ENCODE results near the gene ACAD10. TPM values are rescaled to one million over a fixed set of nuclear protein-coding genes. Genes with fewer than 3 reads are reported as not detected.

ACAD10 gene
- total RNA-seq, 2 experiments from 2014 or later: 24.5 to 28.8 TPM

- H3K9me3 Mint-ChIP-seq: no peaks in the 10 kb centered on the region
- peaks cover 23% of the 10 kb centered on the region for H3K27me3 Mint-ChIP-seq
- CTCF ChIA-PET: no interaction called here
Measured at GRCh38 chr12:111766608-111767361, 80.9 kb downstream of the ACAD10 start, which contains the start of gene ALDH2. Gene ALDH2, plus strand, starts transcription at chr12:111766933. Its CDS starts 50 bp downstream, at chr12:111766983.

GRCh38 chr12:111767362-111768158, 81.7 kb downstream of the ACAD10 start:
- ChIA-PET POLR2A (interaction anchor here (0.5 to 1.0 kb wide), 3 partner anchors 9 to 160 kb away, joined by 3 to 5 read pairs (median 3); no protein-coding TSS in a partner anchor), CTCF (interaction anchor here (1.3 kb wide), 1 partner anchor 45 kb away, joined by 12 read pairs; no protein-coding TSS in a partner anchor)
- H3K9me3 Mint-ChIP-seq: no peaks in the 10 kb centered on the region
- TF ChIP-seq, protein P1, sequence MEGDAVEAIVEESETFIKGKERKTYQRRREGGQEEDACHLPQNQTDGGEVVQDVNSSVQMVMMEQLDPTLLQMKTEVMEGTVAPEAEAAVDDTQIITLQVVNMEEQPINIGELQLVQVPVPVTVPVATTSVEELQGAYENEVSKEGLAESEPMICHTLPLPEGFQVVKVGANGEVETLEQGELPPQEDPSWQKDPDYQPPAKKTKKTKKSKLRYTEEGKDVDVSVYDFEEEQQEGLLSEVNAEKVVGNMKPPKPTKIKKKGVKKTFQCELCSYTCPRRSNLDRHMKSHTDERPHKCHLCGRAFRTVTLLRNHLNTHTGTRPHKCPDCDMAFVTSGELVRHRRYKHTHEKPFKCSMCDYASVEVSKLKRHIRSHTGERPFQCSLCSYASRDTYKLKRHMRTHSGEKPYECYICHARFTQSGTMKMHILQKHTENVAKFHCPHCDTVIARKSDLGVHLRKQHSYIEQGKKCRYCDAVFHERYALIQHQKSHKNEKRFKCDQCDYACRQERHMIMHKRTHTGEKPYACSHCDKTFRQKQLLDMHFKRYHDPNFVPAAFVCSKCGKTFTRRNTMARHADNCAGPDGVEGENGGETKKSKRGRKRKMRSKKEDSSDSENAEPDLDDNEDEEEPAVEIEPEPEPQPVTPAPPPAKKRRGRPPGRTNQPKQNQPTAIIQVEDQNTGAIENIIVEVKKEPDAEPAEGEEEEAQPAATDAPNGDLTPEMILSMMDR (IDR thresholded peaks at IDR 0.05): no peak
- intact Hi-C loops (cut with micrococcal nuclease): no loop called here
- H3K27me3 Mint-ChIP-seq: peaks cover 22% of the 10 kb centered on the region
- H3K4me1 Mint-ChIP-seq (ENCODE audit: low read depth): peaks cover 12% of the 10 kb centered on the region
- H3K4me3 Mint-ChIP-seq: peak overlapping the region; percentile 65
- H3K36me3 Mint-ChIP-seq (ENCODE audit: low read depth): no peaks in the 10 kb centered on the region
- DNase-seq (no peak), ATAC-seq (no peak)
- H3K27ac Mint-ChIP-seq: no peak overlapping the region

More at GRCh38 chr12:111766608-111767361, 80.9 kb downstream of the ACAD10 start, which contains the start of gene ALDH2:
- Mint-ChIP-seq H3K4me1 (ENCODE audit: low read depth) (peaks cover 12% of the 10 kb centered on the region), H3K4me3 (peak within 1 kb of the TSS; percentile 73), H3K27ac (peak within 1 kb of the TSS; percentile 35), H3K36me3 (ENCODE audit: low read depth) (no peaks in the 10 kb centered on the region)
- POLR2A ChIA-PET: no interaction called here
- ATAC-seq (peak; percentile 70), DNase-seq (peak; percentile 41)
- intact Hi-C loops (cut with micrococcal nuclease): no loop called here
- TF ChIP-seq, protein P1 (IDR thresholded peaks at IDR 0.05): no peak

- H3K27ac Mint-ChIP-seq: no peak overlapping the region
- DNase-seq (no peak), ATAC-seq (no peak)
- intact Hi-C loops (cut with micrococcal nuclease): no loop called here
- TF ChIP-seq, protein P1 (IDR thresholded peaks at IDR 0.05): no peak
- H3K36me3 Mint-ChIP-seq (ENCODE audit: low read depth): no peaks in the 10 kb centered on the region
- POLR2A ChIA-PET: interaction anchor here (0.5 to 1.0 kb wide), 2 partner anchors 9 to 161 kb away, joined by 3 read pairs; no protein-coding TSS in a partner anchor
- H3K4me1 Mint-ChIP-seq (ENCODE audit: low read depth): peaks cover 12% of the 10 kb centered on the region
- no peak overlapping the region for H3K4me3 Mint-ChIP-seq
- CTCF ChIA-PET: interaction anchor here (1.3 kb wide), 1 partner anchor 44 kb away, joined by 12 read pairs; no protein-coding TSS in a partner anchor
- no peaks in the 10 kb centered on the region for H3K9me3 Mint-ChIP-seq
- H3K27me3 Mint-ChIP-seq: peaks cover 22% of the 10 kb centered on the region
Measured at GRCh38 chr12:111768159-111768895, 82.5 kb downstream of the ACAD10 start.

GRCh38 chr12:111769599-111769998, 83.7 kb downstream of the ACAD10 start:
- POLR2A ChIA-PET: no interaction called here
- peaks cover 12% of the 10 kb centered on the region for H3K4me1 Mint-ChIP-seq (ENCODE audit: low read depth)
- no peaks in the 10 kb centered on the region for H3K36me3 Mint-ChIP-seq (ENCODE audit: low read depth)
- TF ChIP-seq, protein P1 (IDR thresholded peaks at IDR 0.05): no peak
- H3K4me3 Mint-ChIP-seq: no peak overlapping the region
- H3K27ac Mint-ChIP-seq: no peak overlapping the region
- intact Hi-C loops (cut with micrococcal nuclease): no loop called here
- ATAC-seq: no peak
- DNase-seq: no peak
- H3K27me3 Mint-ChIP-seq: peaks cover 19% of the 10 kb centered on the region
- CTCF ChIA-PET: no interaction called here
- no peaks in the 10 kb centered on the region for H3K9me3 Mint-ChIP-seq

Data from activated CD8-positive, alpha-beta T cell treated with anti-CD3 and anti-CD28 coated beads for 36 hours (primary cell).